Measurements from ENCODE around the gene DDN.

DDN gene

DNA sequence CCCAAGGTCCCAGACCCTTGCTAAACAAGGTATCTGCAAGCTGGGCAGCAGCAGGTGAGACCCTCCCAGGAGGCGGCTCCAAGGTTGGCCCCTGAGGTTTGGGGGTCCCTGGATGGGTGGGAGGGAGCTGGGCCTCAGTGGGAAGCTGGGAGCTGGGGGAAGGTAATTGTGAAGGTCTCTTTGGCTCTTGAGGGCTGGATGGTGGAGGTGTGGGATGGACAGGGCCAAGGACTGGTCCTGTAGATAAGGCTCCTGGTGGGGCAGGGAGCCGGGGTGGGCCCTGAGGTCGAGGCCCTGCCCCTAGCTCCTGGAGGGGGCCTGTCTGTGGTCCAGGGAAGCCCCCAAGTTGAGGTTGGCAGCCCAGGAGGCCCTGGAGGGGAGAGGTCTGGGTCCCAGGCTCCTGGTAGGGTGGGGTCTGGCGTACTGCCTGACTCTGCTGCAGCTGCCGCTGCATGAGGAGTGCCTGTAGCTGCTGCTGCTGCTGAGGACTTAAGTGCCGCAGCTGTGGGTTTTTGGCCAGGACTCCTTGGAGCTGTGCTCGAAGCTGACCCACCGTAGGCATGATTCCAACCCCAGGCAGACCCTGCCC lies 32.5 kb upstream of the DDN start:
- H3K4me3 ChIP-seq (ENCODE audit: low read depth, low read length) = no peak overlapping the region
- no peak for DNase-seq (ENCODE audit: low read depth)
- TF ChIP-seq, protein P1, sequence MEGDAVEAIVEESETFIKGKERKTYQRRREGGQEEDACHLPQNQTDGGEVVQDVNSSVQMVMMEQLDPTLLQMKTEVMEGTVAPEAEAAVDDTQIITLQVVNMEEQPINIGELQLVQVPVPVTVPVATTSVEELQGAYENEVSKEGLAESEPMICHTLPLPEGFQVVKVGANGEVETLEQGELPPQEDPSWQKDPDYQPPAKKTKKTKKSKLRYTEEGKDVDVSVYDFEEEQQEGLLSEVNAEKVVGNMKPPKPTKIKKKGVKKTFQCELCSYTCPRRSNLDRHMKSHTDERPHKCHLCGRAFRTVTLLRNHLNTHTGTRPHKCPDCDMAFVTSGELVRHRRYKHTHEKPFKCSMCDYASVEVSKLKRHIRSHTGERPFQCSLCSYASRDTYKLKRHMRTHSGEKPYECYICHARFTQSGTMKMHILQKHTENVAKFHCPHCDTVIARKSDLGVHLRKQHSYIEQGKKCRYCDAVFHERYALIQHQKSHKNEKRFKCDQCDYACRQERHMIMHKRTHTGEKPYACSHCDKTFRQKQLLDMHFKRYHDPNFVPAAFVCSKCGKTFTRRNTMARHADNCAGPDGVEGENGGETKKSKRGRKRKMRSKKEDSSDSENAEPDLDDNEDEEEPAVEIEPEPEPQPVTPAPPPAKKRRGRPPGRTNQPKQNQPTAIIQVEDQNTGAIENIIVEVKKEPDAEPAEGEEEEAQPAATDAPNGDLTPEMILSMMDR (IDR thresholded peaks at IDR 0.05; ENCODE audit: control insufficient read depth, extremely low read depth, insufficient read depth) = no peak

DNA sequence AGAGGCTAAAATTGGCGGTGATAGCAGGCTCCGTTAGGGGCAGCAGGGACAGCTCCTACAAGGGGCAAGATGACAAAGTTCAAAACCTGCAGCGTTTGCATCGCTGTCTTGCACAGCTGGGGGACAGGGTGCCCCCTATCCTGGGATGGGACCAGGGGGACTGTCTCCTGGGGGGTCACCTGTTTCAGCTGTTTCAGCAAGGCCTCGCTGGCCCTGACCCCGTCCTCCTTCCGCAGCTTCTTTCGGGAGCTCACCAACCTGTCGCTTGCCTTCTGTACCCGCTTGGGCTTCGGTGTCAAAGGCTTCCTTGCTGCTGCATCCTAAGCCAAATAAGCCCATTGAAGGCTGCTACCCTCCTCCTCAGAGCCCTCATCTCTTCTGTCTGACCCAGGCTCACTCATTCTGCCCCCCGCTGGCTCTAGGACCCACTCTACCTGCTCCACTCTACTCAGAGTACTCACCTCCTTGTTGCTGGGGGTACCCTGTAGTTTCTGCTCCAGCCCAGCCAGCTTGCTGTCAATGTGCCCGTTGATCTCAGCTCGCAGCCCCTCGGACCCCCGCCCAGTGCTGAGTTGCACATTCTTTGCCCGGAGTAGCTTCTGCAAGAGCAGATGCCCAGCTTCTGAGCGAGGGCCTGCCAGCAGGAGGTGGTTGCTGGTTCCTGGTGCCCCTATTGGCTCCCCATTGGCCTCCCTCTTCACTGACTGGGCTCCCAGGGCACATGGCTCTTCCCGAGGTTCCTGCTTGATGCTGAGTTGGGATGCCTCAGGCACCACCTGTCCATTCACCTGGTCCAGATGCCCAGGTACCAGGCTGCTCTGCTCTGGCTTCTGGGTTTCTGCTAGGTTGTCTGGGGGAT lies 31.8 kb upstream of the DDN start:
- no peak for DNase-seq (ENCODE audit: low read depth)
- no peak overlapping the region for H3K4me3 ChIP-seq (ENCODE audit: low read depth, low read length)
- TF ChIP-seq, protein P1 (IDR thresholded peaks at IDR 0.05; ENCODE audit: control insufficient read depth, extremely low read depth, insufficient read depth) = no peak

DNA sequence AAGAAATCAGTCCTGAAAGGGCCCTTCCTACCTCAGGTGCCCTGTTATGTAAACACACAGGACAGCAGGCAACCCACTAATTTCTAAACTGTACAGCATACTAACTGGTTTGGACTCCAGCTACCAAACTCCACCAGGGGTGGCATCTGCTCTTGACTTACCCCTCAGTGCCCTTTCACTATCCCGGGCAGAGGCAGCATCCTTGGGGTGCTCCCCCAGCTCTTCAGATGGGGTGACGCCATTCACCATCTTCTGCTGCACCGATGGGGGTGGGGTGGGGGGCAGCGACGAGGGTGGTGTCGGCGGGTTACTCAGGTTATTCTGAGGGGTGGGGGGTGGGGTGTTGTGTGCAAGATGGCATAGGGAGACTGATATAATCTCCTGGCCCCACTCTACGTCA lies 30.9 kb upstream of the DDN start:
- DNase-seq (ENCODE audit: low read depth) = no peak
- H3K4me3 ChIP-seq (ENCODE audit: low read depth, low read length) = no peak overlapping the region
- TF ChIP-seq, protein P1 (IDR thresholded peaks at IDR 0.05; ENCODE audit: control insufficient read depth, extremely low read depth, insufficient read depth) = no peak

DNA sequence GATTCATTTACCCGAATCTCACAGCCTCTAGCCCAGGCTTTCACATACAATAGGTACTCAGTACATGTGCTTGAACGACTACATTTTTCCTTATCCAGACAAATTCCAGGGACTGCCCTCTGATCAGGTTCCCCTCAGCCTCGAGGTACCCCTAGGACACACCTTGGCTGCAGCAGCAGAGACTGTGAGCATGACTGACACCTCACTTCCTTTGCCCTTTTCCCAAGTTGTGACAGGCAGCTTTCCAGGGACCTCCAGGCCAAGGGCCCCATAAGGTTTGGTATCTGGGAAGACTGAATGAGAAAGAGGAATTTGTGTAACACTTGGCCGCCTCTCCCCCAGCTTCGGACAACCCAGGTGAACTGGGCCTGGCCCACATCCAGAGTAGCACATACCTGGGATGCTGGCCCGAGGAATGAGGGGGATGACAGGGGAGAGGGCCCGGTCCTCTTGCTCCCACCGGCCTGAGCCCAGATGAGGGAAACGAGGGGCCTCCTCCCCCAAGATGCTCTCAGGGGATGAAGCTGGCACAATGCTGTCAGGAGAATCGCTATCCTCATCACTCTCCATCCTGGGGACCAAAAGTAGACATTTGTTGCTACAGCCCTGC lies 29.6 kb upstream of the DDN start:
- TF ChIP-seq, protein P1 (IDR thresholded peaks at IDR 0.05; ENCODE audit: control insufficient read depth, extremely low read depth, insufficient read depth) = no peak
- H3K4me3 ChIP-seq (ENCODE audit: low read depth, low read length) = no peak overlapping the region
- no peak for DNase-seq (ENCODE audit: low read depth)

DNA sequence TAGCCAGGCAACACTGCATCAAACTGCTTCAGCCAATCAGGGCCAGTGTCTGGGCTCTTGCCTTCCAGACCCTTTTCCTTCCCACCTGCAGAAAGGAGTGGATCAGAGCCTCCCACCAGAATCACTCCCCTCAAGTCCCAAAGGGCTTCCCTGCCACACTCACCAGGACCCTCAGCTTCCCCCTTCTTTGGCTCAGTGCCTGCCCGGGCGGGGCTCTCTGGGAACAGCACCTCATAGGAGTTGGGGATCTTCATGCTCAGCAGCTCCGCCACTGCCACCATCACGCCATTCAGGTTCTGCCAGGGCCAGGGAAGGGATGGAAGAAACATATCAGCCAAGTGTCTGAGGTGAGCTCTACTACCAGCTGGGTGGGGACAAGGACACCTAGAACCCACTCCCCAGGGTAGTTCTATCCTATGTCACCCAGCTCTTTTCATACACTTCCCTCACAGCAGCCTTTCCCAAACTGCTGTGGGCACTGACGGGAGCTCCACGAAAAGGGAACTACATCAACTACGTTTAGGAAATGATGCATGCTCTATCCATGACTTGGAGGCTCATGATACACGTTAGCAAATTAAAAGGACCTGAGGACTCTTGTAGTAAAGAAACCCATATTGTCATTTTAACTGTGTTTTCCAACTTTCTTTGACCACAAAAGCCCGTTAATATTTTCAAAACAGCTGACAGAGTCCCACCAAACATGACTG lies 28.8 kb upstream of the DDN start:
- H3K4me3 ChIP-seq (ENCODE audit: low read depth, low read length) = no peak overlapping the region
- DNase-seq (ENCODE audit: low read depth) = no peak
- TF ChIP-seq, protein P1 (IDR thresholded peaks at IDR 0.05; ENCODE audit: control insufficient read depth, extremely low read depth, insufficient read depth) = no peak

DNA sequence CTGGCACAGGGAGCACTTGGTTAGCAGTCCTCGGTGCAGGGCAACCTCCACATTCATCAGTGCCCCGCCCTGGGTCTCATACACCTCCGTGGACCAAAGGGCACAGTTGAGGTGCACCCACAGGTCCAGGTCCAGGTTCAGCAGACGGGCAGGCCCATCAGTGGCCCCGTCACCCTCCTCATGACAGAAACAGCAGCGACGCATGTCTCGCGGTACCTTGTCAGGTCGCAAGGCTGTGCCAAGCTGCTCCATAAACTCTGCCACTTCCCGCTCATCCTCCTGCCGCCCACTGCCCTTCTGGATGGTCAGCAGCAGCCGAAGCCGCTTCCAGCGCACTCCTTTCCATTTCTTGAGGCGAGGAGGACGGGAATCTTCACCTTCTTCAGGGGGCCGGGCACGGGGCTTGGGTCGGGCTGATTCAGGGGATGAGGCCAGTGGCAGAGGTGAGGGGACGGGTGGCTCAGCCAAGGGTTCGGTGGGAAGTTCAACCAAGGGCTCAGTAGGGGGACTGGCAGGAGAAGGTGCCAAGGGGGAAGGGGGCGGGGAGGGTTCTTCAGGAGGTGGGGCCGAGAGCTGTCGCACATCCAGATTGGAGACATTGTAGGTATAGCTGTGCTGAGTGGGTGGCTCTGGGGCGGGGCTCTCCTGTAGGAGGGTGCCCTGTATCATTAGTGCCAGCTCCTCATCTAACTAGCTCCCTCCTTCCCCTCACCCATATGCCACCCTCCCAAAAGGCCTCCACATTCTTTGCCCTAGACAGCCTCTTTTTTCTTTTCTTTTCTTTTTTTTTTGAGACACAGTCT lies 27.7 kb upstream of the DDN start:
- TF ChIP-seq, protein P1 (IDR thresholded peaks at IDR 0.05; ENCODE audit: control insufficient read depth, extremely low read depth, insufficient read depth) = no peak
- no peak for DNase-seq (ENCODE audit: low read depth)
- no peak overlapping the region for H3K4me3 ChIP-seq (ENCODE audit: low read depth, low read length)
